ENCODE data around the gene SAPCD1.

The SAPCD1 gene

GRCh38 chr6:31758281-31758680, 4.2 kb upstream of the SAPCD1 start:
- DNase-seq: no peak

- no peak for DNase-seq
Observed at GRCh38 chr6:31760790-31761189, 1.7 kb upstream of the SAPCD1 start.

- DNase-seq: no peak
Observed at GRCh38 chr6:31761343-31761742, 1.1 kb upstream of the SAPCD1 start.

DNA sequence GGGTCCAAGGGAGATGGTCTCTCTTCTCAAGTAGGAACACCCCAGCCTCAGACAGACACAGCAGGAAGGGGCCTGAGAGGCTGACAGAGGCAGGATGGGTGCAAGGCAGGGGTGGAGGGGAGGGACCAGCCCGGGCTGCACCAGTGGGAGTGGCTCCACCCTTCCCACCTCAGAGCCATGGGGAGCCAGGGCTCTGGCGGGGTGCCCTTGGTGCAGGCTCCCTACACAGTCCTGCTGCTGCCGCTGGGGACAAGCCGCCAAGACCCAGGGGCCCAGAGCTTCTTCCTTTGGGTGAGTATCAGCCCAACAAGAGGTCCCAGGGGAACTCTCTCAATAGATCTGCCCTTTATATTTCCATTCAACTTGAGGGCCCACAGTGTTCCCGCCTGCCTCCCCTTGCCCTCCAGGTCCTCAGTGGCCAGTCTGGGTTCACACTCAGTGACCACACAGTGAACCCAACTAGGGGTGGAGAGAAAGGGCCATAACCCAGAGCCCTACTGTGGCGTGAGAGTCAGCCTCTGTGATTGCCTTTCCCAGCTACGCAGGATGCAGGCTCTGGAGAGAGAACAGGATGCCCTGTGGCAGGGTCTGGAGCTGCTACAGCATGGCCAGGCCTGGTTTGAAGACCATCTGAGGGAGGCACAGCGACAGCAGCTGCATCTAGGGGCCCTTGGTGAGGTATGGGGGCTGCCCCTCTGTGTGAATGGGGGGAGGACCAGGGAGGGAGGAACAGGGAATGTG, 592 bp downstream of the SAPCD1 start:
- DNase-seq: no peak

DNA sequence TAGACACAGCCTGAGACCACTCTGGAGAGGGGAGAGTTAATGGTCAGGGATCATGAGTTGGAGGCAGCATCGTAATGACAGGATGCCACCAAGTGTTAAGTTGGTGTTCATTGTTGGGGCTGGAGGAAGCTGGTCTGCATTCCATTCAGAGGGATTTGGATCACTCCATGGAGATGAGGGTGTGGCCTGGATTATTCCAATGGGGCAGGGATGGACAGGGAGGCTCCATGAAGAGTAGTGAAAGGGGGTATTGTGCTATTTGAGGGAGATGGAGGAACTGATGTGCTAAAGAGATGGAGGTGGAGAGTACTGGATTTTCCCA, 1.1 kb downstream of the SAPCD1 start:
- no peak for DNase-seq

GRCh38 chr6:31764198-31764597, 1.7 kb downstream of the SAPCD1 start:
- DNase-seq: no peak

- no peak for DNase-seq
Observed at GRCh38 chr6:31765559-31765909, 3.1 kb downstream of the SAPCD1 start.

DNA sequence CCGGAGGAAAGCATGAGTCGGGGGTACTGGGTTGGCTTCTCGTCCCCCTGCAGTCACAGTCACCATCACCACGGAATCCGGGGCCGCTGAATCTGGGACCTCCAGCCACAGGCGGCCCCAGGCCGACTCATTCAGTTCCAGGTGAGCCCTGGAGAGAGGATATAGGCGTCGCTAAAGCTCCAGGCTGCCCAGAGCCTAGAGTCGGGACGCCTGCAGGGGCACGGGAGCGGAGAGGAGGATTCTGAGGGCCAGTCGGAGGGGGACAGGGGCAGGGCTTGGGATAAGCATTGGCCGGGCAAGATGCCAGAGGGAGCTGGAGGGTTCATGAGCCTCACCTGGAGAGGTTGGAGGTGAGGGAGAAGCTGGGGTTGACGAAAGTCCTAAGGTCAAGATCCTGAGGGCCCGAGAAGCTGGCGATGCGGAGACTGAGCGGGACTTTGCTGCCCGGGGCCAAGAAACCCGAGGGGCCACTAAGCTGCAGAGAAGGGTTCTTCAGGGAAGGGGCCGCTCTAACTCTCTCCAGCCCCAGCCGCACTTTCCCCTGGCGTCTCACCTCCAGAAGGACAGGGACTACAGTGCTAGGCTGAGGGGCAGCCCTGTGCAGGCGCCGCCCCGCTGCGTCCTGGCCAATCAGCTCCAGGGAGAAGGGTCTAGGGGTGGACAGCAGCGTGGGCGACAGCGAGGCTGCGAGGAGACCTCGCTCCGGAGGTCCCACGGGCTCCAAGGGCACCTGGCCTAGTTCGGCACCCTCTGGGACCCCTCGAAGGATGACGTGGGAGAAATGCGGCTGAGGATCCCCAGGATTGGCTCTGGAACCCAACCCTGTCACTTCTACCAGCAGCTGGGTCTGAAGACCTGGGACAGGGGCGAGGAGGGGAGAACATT, 3.7 kb downstream of the SAPCD1 start:
- DNase-seq: no peak

DNA sequence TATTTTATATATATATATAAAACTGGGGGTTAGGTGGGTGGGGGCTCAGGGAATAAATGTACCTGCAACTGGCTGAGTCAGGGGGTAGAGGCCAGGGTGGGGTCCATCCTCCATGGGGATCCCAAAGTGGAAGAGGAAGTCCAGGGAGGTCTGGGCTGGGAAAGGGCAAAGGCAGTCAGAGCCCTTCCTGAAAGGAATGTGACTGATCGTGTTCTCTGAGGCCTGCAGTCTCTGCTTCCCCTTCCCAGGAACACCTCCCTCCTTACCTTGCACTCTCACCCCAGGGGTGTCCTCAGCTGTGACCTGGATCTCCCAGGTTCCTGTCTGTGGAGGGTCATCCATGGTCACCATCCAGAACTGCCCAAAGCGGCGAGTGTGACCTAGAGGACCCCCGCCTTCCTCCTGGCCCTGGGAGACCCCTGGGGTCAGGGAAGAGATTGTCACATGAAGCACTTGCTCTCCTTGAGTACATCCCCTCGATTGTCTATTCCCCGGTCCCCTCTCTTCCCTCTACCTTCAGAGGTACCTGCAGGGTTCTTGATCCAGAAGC, 4.7 kb downstream of the SAPCD1 start:
- no peak for DNase-seq

- no peak for DNase-seq
Observed at GRCh38 chr6:31768363-31769257, 6.2 kb downstream of the SAPCD1 start.

GRCh38 chr6:31769684-31770371, 7.4 kb downstream of the SAPCD1 start:
- no peak for DNase-seq

- DNase-seq: no peak
Observed at GRCh38 chr6:31770860-31771259, 8.4 kb downstream of the SAPCD1 start.

DNA sequence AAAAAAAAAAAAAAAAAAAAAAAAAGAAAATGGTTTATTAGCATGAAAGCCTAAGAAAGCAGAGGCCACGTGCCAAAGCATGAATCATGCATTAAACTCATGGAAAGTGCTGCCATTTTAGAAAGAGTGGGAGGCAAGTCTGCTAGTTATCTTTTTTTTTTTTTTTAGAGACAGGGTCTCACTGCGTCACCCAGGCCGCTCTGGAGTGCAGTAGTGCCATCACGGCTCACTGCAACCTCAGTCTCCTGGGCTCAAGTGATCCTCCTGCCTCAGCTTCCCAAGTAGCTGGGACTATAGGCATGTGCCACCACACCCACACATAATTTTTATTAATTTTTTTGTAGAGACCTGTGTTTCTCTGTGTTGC, 9.5 kb downstream of the SAPCD1 start:
- DNase-seq: no peak

- no peak for DNase-seq
Observed at GRCh38 chr6:31775184-31775583, 12.7 kb downstream of the SAPCD1 start.

DNA sequence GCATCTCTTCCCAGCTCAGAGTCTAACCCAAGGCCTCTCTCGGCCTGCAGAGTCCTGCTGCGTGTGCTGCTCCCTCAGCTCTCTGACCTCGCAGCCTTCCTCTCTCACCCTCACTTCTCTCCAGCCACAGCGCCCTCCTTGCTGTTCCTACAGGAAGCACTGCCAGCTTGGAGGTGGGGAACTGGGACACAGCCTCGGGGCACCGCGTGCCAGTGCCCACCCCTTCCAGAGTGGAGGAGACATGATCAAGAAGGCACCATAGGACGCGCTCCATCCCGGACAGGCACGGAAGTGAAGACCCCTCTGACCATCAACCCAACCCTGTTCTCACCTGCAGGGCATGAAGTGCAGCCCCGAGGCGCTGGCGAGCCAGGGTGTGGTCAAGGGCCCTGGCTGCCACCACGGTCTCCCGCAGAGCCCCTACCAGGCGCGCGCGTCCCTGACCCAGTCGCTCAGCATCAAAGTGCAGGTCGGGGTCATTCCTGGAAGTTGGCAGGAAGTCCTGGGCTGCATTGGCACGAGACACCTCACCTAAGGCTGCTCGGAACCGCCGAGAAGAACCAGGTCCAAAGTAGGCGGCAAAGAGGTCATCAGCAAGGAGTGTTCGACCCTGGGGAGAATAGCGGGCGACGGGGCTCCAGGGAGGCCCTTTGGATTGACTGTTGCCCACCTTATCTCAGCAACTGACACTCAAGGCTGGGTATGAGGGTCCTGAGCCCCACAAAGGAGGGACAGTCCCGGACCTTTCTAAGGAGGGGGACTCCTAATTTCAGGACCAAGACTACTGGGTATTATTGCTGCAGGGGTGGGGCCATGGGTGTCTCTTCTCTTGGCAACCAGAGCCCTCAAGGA, 13.4 kb downstream of the SAPCD1 start:
- DNase-seq: no peak

DNA sequence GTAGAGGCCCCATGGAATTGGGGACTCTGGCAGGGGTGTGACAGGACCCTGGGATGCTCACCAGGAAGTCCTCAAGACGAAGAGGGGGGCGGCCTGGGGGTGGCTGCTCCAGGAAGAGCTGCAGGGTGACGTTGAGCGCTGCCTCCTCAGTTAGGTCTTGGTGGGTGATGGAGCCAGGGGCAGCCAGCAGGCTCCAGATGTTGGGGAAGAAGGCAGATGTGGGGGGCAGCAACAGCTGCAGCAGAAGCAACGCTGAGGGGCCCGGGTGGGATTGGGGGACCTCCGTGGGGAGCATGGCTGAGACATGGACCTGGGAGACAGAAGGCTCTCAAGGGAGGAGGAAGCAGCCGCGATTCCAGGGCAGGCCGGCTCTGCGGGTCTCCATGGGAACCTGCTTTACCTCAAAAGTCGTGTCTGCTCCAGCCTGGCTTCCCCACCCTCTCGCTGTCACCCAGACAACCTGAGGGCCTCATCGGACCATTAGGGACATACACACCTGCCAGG, 14.1 kb downstream of the SAPCD1 start:
- no peak for DNase-seq

DNA sequence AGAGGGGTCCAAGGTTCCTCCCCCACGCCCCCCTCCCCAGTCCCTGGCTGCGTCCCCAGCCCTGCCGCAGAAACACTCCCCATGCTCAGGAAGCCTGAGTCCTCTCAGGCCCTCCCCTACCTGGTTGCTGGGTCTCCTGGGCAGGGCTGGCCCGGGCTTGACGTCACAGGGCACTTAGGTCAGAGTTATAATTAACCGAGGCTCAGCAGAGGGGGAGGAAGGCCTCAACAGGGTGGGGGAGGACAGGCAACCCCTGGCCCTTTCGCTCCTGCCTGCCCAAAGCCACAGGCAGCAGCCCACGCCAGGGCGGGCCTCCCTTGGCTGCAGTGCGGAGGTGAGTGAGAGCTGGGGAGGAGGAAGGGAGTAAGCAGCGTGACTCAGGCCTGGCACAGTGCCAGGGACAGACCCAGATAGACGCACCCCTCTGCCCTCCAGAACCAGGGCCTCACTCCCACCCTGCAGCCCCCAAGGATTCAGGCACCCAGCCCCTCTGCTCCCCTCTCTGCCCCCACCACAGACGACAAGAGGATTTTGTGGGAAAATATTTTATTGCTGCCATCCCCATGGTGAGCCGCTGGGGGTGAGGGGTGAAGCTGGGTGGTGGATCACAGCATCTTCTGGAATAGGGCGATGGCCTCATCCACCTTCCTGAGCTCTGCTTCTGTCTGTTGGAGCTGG, 14.7 kb downstream of the SAPCD1 start, which contains the start of gene VWA7:
Gene VWA7, minus strand, starts transcription at position 340 of the 678 bp plus-strand sequence. CDS start 549 bp downstream, outside the sequence.
- peak; percentile 67 for DNase-seq

- DNase-seq: no peak
Observed at GRCh38 chr6:31777667-31778050, 15.2 kb downstream of the SAPCD1 start.

GRCh38 chr6:31778193-31778592, 15.7 kb downstream of the SAPCD1 start:
- DNase-seq: no peak
